ENCODE results near the gene FABP6. TPM values are rescaled to one million over a fixed set of nuclear protein-coding genes. Genes with fewer than 3 reads are reported as not detected.

FABP6 gene
- total and polyA plus RNA-seq, 9 of the 15 experiments (the other 6 are each of a cell fraction or from before 2014, with no cell fraction given), result 0.11 to 0.33 (median 0.21) TPM; not detected in 4

GRCh38 chr5:160237571-160238093, 8.3 kb downstream of the FABP6 start (continued):
- no peak for TF ChIP-seq SETDB1 (IDR thresholded peaks at IDR 0.05; ENCODE audit: low read length)
- TF ChIP-seq RAD51 (IDR thresholded peaks at IDR 0.05; ENCODE audit: borderline replicate concordance, low read depth), result no peak
- TF ChIP-seq NFXL1 (CRISPR knock-in tag; IDR thresholded peaks at IDR 0.05), result no peak

- Histone ChIP-seq H3K36me3 (ENCODE audit: control insufficient read depth, insufficient read depth, low read length) (no peaks in the 10 kb centered on the region), H3K9me3 (replicated peaks; ENCODE audit: control insufficient read depth, insufficient read depth, low read depth, low read length) (no peaks in the 10 kb centered on the region), H2AFZ (ENCODE audit: low read depth, low read length) (peak overlapping the region; percentile 81), H3K27ac (ENCODE audit: extremely low read depth, low read depth, low read length) (no peak overlapping the region), H3K4me3 (no peak overlapping the region), H3K9me1 (ENCODE audit: control insufficient read depth, insufficient read depth, low read length) (no peaks in the 10 kb centered on the region), H3K79me2 (ENCODE audit: control insufficient read depth, insufficient read depth, low read length) (no peaks in the 10 kb centered on the region), H3K9ac (ENCODE audit: insufficient read depth in 1 of 2, low read depth in 2 of 2, low read length in 2 of 2) (no peak overlapping the region), H3K4me2 (ENCODE audit: insufficient read depth, low read length) (peak overlapping the region; percentile 26; the same call in 1 of the 2 replicates), H3K4me1 (replicated peaks in 1 of 2; ENCODE audit: control insufficient read depth in 2 of 2, insufficient read depth in 2 of 2, low read length in 2 of 2) (peaks cover 17 to 22% of the 10 kb centered on the region in 2 experiments), H4K20me1 (replicated peaks; ENCODE audit: control insufficient read depth, insufficient read depth, low read length) (no peaks in the 10 kb centered on the region), H3K27me3 (ENCODE audit: control insufficient read depth in 2 of 2, insufficient read depth in 2 of 2, low read length in 2 of 2) (peaks cover 0 to under 1% of the 10 kb centered on the region in 2 experiments; a peak in 1 of 5 replicates)
- ATAC-seq (peak; percentile 67), DNase-seq (ENCODE audit: extremely low read depth in 1 of 4, low spot score in 3 of 4) (peak in 2 of 4 experiments; percentile 45 to 69), FAIRE-seq (peak; percentile 19)
- 2% methylated on average over 3 of the region's 3 CpGs for WGBS (ENCODE audit: insufficient coverage, low coverage, missing lambda C conversion rate)
- intact Hi-C loops (cut with micrococcal nuclease) (loop anchor here (5.0 kb wide), 3 partner anchors 43 to 218 kb away; no protein-coding TSS in a partner anchor), in situ Hi-C loops (cut with MboI) (no loop called here)
- BruUV-seq (replicated peaks), result no TSS peak
- CTCF ChIA-PET (ENCODE audit: low intra/inter-chr PET ratio), result no interaction called here
- POLR2A ChIA-PET, result interaction anchor here (1.0 to 1.9 kb wide), 3 partner anchors 13 to 20 kb away, joined by 3 to 6 read pairs (median 4); no protein-coding TSS in a partner anchor
- TF ChIP-seq TCF3 (CRISPR knock-in tag; IDR thresholded peaks at IDR 0.05) (0 out of 2 replicates have a peak, but pooled peaks have one; percentile 8), NBN (IDR thresholded peaks at IDR 0.05; ENCODE audit: low read depth) (no peak), MCM3 (IDR thresholded peaks at IDR 0.05) (no peak), FOXK2 (conservative IDR thresholded peaks at IDR 0.05 in 1 of 2, IDR thresholded peaks at IDR 0.05 in 1 of 2; ENCODE audit: low read depth in 2 of 2) (peak; percentile 91 to 92), CTBP1 (IDR thresholded peaks at IDR 0.05; ENCODE audit: borderline replicate concordance) (0 out of 2 replicates have a peak, but pooled peaks have one; percentile 22), POLR3G (IDR thresholded peaks at IDR 0.05; ENCODE audit: extremely low read depth, insufficient read length, insufficient replicate concordance) (no peak), BRCA1 (IDR thresholded peaks at IDR 0.05) (no peak), BRCA1 (CRISPR knock-in tag; IDR thresholded peaks at IDR 0.05) (no peak), CEBPZ (IDR thresholded peaks at IDR 0.05; ENCODE audit: borderline replicate concordance, low read depth, low read length) (no peak), HMBOX1 (IDR thresholded peaks at IDR 0.05) (peak; percentile 65), ZNF668 (CRISPR knock-in tag; IDR thresholded peaks at IDR 0.05) (no peak), ZC3H8 (IDR thresholded peaks at IDR 0.05) (no peak), ATF6 (CRISPR knock-in tag; IDR thresholded peaks at IDR 0.05) (no peak), CBFA2T3 (IDR thresholded peaks at IDR 0.05) (peak; percentile 16; the same call in 1 of the 2 replicates)
Observed at GRCh38 chr5:160240350-160240749, 11.0 kb downstream of the FABP6 start.

Data from K562 (cell line).